ENCODE data around the gene ADAMTS19. TPM values are rescaled to one million over a fixed set of nuclear protein-coding genes. Genes with fewer than 3 reads are reported as not detected.

The ADAMTS19 gene
- polyA plus RNA-seq, 3 donors = not detected

DNA sequence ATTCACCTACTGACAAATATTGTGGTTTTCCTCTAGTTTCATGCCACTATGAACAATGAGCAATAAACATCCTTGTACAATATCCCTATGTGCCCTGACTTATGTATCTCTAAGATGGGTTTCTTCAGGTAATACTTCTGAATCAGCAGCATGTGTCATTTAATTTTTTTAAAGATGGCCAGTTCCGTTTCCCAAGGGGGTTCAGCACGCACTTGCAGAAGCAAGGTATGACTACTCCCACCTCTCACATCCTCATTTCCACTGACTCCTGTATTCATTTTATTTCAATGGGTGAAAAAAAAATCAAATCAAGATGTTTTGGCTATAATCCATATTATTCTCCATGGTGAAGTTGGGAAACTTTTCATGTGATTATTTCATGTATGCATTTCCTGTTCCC lies 14.7 kb upstream of the ADAMTS19 start:
- intact Hi-C loops (cut with micrococcal nuclease) = no loop called here
- no peaks in the 10 kb centered on the region for H3K27me3 Mint-ChIP-seq (ENCODE audit: low read depth in 3 of 3)

DNA sequence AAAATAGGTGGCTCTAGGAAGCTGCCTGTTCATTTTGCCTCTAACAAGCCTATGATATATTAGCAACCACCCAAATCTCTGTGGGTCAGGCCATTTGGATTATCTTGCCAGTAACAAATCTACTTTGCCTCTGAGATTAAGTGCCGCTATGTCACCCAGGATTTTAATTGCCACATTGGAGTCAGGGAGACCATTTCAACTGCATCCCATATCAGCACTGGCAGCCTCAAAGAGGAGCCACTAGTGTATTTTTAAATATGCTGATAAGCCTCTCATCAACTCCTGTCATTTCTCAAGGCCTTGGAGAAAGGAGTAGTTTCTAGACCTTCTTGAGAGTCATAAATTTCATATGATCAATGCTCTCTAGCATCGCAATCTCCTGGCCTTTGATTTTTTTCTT lies 12.1 kb upstream of the ADAMTS19 start:
- H3K9me3 ChIP-seq (replicated peaks in 1 of 2; ENCODE audit: control insufficient read depth in 1 of 2, insufficient read depth in 1 of 2, low read length in 2 of 2) = no peaks in the 10 kb centered on the region
- Mint-ChIP-seq H3K4me1 (no peaks in the 10 kb centered on the region), H3K27me3 (ENCODE audit: low read depth in 3 of 3) (no peaks in the 10 kb centered on the region), H3K27ac (no peak overlapping the region), H3K4me3 (no peak overlapping the region), H3K36me3 (no peaks in the 10 kb centered on the region), H3K9me3 (peaks cover 0 to 3% (median 0%) of the 10 kb centered on the region in 7 donors)
- WGBS (ENCODE audit: insufficient coverage) = no CpG with 5 or more reads among the region's 2 CpGs
- H3K27ac ChIP-seq (ENCODE audit: low read depth in 1 of 2, low read length in 2 of 2) = no peak overlapping the region
- no peak overlapping the region for H3K9ac ChIP-seq (ENCODE audit: insufficient read depth, low read length, poor library complexity, severe bottlenecking)
- no peak overlapping the region for H3K4me3 ChIP-seq (replicated peaks in 1 of 3; ENCODE audit: low read depth in 2 of 3, low read length in 3 of 3)
- TF ChIP-seq, protein P1, sequence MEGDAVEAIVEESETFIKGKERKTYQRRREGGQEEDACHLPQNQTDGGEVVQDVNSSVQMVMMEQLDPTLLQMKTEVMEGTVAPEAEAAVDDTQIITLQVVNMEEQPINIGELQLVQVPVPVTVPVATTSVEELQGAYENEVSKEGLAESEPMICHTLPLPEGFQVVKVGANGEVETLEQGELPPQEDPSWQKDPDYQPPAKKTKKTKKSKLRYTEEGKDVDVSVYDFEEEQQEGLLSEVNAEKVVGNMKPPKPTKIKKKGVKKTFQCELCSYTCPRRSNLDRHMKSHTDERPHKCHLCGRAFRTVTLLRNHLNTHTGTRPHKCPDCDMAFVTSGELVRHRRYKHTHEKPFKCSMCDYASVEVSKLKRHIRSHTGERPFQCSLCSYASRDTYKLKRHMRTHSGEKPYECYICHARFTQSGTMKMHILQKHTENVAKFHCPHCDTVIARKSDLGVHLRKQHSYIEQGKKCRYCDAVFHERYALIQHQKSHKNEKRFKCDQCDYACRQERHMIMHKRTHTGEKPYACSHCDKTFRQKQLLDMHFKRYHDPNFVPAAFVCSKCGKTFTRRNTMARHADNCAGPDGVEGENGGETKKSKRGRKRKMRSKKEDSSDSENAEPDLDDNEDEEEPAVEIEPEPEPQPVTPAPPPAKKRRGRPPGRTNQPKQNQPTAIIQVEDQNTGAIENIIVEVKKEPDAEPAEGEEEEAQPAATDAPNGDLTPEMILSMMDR (IDR thresholded peaks at IDR 0.05) = no peak
- no peaks in the 10 kb centered on the region for H3K36me3 ChIP-seq (replicated peaks in 1 of 2; ENCODE audit: control insufficient read depth in 1 of 2, insufficient read depth in 2 of 2, low read length in 2 of 2)
- intact Hi-C loops (cut with micrococcal nuclease) = no loop called here
- H4K20me1 ChIP-seq (ENCODE audit: insufficient read depth, low read length) = no peaks in the 10 kb centered on the region
- H3K4me1 ChIP-seq (ENCODE audit: control insufficient read depth in 1 of 2, insufficient read depth in 2 of 2, low read length in 2 of 2) = no peaks in the 10 kb centered on the region
- DNase-seq = no peak
- no peaks in the 10 kb centered on the region for H3K27me3 ChIP-seq (ENCODE audit: control insufficient read depth in 2 of 2, insufficient read depth in 2 of 2, low read length in 2 of 2)
- H3K79me2 ChIP-seq (ENCODE audit: insufficient read depth, low read length) = no peaks in the 10 kb centered on the region
- no peak overlapping the region for H3K4me2 ChIP-seq (replicated peaks; ENCODE audit: extremely low read depth, low read length, poor library complexity, severe bottlenecking)
- H2AFZ ChIP-seq (ENCODE audit: insufficient read depth, low read depth, low read length, poor library complexity, severe bottlenecking) = no peak overlapping the region

More for the DNA sequence above, 14.7 kb upstream of the ADAMTS19 start:
- Mint-ChIP-seq H3K4me3 (no peak overlapping the region), H3K4me1 (no peaks in the 10 kb centered on the region), H3K9me3 (peaks cover 0 to 6% (median 0%) of the 10 kb centered on the region in 7 donors), H3K36me3 (no peaks in the 10 kb centered on the region), H3K27ac (no peak overlapping the region)
- Histone ChIP-seq H3K27me3 (ENCODE audit: control insufficient read depth in 2 of 2, insufficient read depth in 2 of 2, low read length in 2 of 2) (no peaks in the 10 kb centered on the region), H3K79me2 (ENCODE audit: insufficient read depth, low read length) (no peaks in the 10 kb centered on the region), H3K4me1 (ENCODE audit: control insufficient read depth in 1 of 2, insufficient read depth in 2 of 2, low read length in 2 of 2) (no peaks in the 10 kb centered on the region), H3K27ac (ENCODE audit: low read depth in 1 of 2, low read length in 2 of 2) (no peak overlapping the region), H2AFZ (ENCODE audit: insufficient read depth, low read depth, low read length, poor library complexity, severe bottlenecking) (no peak overlapping the region), H3K36me3 (replicated peaks in 1 of 2; ENCODE audit: control insufficient read depth in 1 of 2, insufficient read depth in 2 of 2, low read length in 2 of 2) (no peaks in the 10 kb centered on the region), H4K20me1 (ENCODE audit: insufficient read depth, low read length) (no peaks in the 10 kb centered on the region), H3K4me2 (replicated peaks; ENCODE audit: extremely low read depth, low read length, poor library complexity, severe bottlenecking) (no peak overlapping the region), H3K9ac (ENCODE audit: insufficient read depth, low read length, poor library complexity, severe bottlenecking) (no peak overlapping the region), H3K4me3 (replicated peaks in 1 of 3; ENCODE audit: low read depth in 2 of 3, low read length in 3 of 3) (no peak overlapping the region), H3K9me3 (replicated peaks in 1 of 2; ENCODE audit: control insufficient read depth in 1 of 2, insufficient read depth in 1 of 2, low read length in 2 of 2) (no peaks in the 10 kb centered on the region)
- WGBS (ENCODE audit: insufficient coverage) = no CpG with 5 or more reads among the region's 2 CpGs
- TF ChIP-seq, protein P1 (IDR thresholded peaks at IDR 0.05) = no peak
- no peak for DNase-seq

All from CD14-positive monocyte (primary cell).